GM18511 (cell line): ENCODE results near the gene SYK.
"Not testable (repeated sequence)": the region's sequence is repeated elsewhere in the genome, so short reads cannot be mapped to it uniquely, and the experiment has no call there.

ENCODE experiments used
- ATAC-seq: cut with Tn5 transposase; IDR thresholded peaks from one replicate; pipeline ENCODE4 v1.9.1; 2021; ENCODE audit warnings: mild to moderate bottlenecking, moderate library complexity; ENCODE audit not compliant: unreplicated experiment

The SYK gene

DNA sequence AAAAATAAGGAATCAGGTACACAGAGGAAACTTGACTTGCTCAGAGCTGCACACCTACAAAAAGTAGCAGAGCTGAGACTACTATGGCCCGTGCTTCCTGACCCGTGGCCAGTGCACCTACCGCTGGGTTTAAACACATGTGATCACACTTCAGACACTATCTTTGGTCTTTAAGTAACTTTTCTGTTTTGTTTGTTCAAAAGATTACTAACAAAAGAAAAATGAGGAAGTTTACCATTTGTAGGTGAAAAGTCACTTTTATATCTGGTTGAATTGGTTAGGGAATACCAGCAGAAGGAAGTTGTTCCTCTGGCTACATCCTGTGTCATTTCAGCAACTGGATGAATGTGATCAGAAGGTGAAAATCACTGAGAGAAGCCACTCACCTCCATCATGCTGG, 6.5 kb upstream of the SYK start:
- ATAC-seq: no peak

DNA sequence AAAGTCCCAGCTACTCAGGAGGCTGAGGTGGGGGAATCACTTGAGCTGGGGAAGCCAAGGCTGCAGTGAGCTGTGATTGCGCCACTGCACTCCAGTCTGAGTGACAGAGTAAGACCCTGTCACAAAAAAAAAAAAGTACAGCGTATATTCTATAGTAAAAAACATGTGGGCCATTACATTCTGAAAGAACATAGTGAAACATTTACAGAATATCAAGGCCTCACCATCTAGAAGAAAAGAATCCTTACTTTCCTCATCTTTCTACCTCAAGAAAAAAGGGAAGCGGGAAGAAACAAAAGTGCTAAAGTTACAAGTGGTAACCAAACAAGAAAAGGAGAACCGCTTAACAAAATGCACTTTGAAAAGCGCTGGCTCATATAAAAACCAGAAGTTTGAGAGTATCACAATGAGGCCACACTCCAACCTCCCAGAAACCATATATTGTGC, 5.7 kb upstream of the SYK start:
- ATAC-seq: peak; percentile 59

DNA sequence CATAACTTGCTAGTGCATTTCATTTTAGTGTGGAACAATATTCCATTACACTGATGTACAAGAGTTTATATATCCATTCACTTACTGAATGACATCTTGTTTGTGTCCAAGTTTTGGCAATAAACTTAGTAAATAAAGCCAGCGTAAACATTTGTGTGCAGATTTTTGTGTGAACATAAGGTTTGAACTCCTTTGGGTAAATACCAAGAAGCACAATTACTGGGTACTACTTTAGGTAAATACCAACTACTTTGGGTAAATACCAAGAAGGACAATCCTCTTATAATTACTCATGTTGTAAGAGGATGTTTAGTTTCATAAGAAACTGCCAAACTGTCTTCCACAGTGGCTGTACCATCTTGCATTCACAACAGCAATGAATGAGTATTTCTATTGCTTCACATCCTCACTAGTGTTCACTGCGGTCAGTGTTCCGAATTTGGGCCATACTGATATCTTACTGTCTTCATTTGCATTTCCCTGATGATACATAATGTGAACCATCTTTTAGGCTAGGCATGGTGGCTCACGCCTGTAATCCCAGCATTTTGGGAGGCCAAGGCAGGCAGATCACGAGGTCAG, 2.3 kb upstream of the SYK start:
- ATAC-seq: no peak

DNA sequence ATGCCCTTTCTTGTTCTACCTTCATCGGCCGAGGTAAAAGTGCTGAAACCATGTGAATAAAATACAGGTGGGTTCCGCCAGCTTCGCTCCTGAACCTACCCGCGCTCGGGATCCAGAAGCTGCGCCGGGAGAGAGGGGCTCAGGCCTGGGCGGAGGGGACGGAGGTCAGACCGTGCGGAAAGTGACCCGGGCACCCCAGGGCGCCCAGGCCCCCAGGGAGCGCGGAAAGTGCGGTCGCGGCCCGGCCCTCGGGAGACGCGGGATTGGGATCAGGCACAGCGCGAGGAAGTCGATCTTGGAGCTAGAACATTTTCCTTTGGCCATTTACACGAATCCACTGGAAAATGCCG, 329 bp downstream of the SYK start:
- ATAC-seq: peak; percentile 12

DNA sequence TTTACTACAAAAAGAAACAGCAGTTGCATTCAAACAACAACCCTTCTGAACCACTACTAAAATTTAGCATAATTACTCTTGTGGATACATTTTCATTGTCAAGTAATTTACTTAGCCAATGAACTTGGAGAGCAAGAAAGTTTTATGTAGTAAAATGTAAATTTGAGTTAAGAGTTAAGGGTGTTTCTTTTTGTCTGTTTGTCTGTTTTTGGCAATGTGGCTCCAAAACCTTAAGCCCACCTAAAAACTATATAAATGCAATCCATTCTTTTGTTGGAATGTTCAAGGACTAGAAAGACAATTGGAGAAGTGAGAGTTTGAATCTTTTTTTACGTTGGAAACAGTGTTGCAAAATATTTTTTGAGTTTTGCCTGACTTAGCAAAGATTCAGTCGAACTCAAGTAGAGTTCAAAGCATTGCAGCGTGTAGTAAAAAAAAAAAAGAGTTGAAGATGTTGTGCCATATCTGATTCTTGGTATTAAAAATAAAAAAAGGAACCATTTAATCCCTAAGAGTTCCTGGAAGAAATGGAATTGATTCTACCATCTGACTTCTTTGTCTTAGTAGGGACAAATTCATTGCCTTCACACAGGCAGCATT, 867 bp downstream of the SYK start:
- ATAC-seq: no peak

DNA sequence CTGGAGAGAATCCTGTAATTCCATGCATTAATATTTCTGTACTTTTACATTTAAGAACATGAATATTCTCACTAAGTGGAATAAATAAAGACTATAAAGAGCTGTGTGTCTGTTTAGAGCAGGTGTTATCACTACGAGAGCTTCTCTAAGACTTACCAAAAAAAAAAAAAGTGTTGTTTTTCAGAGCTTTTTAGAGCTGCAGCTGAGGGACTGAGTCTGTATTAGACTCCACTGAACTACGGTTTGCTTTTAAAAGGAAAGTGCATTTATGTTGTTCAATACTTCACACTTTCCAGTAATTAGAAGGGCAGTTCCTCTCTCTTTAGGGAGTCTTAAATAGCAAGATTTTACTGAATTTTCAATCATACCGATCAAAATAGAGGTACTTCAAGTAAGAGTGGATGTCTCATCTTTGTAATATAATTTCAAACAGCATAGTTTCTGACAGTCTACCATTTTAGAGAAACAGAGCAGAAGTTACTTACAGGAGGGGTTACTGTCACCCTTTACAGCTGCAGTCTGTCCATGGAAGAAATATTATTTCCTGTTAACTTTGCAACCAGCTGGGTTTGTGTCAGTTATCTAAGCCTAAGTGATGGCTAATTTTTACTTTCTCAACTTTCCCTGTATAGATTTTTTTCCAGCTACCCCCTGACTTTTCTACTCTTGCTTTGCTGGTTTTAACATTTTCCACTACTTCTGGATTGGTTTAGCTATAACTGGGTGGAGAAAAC, 2.4 kb downstream of the SYK start:
- no peak for ATAC-seq

DNA sequence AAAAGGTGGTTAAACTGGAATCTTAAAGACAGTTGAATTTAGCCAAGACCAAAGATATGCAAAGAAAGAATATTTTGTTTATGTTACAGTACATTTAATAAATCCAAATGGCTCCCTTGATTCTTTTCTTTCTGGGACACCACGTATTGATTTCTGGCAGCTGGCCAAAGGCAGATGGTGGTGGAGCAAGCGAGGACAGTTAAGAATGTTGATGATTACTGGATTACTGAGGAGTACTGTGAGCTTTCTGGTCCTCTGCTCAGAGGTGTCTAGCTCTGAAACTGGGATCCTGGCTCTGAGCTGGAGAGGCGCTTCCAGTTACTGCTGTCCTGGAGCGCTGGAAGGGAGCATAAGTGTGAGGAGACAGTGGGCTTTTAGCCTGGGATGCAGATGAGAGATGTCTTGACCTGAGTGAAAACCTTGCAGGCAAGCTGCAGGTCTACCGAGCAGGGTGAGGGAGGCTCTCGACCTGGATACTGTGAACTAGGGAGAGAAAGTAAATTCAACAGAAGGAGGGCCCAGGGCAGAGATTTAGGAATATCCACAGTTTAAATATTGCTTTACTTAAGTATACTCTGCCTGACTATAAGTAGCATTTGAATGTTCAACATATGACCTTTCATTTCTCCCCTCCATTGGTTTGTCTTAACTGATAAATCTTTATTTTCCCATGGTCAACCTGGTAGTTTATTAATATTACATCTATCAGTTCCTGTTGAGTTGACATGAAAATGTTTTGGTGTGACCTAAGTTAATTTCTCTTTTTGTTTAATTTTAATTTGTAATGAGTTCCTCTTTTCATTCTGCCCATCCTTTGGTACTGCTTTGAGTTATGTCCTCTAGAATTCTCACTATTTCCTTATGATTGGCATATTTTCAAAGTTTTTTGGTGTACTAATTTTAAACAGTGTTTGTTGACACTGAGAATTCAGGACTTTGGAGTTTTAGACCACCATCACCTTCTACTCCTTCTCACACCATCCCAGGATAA, 3.7 kb downstream of the SYK start:
- ATAC-seq: no peak

DNA sequence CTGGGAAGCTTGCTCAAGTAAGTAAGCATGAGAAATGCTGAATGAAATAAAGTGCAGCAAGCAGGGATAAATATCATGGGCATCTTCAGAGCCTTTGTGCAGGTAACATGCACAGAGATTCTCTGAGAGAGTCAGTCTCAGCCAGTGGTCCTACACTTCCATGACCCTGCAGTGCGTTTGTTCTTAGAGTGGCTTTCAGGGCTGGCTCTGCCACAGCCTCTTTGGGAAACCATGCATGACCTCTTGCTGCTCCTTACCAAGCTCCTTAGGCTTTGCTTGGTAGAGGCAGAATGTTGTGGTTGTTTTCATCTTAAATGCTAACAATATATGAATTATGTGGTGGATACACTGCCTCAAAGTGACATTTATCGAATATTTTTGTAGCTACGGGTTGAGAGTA, 5.4 kb downstream of the SYK start:
- no peak for ATAC-seq

DNA sequence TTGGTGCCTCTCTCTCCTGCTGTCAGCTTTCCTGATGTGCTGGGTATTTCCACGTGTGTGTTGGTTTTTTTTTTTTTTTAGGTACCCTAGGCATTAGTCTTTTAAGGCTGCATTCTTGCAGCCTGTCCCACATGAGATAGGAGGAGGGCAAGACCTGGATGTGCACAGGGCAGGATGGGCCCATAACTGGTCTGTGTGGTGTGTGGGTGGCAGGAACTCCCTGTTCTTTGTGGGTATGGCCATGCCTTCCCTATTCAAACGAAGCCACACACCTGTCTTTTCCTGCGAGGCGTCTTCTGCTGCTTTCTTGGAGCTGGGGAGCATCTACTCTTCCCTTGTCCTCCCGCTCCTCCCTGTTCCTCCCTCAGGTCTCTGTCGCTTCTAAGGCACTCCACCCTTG, 6.8 kb downstream of the SYK start:
- ATAC-seq: no peak

DNA sequence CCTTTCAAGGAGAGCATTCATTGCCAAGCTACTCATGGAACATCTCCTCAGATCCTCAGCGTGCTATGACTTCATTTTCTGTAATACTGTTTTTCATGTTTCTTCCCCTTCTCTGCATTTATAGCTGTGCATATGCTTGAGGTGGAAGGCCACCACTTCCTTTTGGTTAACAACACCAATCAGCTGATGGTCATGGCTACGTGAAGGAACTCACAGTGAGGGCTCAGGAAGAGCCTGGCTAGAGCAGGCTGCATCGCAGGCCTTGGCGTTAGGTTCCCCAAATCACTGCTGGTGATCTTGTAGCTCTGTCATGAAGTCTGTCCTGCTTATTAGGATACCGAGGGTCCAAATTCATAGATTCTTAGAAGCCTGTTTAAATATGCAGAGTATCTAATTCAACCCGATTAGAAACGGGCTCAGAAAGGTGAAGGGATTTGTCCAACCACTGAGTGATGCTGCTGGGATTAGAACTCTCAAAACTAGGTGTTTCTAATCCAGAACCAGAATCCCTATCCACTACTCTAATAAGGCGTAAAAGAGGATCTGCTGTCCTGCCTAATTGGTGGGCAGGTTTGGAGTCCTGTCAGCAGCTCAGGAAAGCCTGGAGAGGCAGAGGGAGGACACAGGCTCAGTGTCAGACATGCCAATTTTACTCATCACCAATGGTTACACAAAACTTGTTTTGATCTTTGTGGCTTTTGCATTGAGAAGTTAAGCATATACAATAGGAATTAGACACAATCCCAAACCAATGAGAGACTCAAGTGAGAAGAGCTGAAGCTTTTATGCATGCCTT, 7.5 kb downstream of the SYK start:
- peak; percentile 63 for ATAC-seq

DNA sequence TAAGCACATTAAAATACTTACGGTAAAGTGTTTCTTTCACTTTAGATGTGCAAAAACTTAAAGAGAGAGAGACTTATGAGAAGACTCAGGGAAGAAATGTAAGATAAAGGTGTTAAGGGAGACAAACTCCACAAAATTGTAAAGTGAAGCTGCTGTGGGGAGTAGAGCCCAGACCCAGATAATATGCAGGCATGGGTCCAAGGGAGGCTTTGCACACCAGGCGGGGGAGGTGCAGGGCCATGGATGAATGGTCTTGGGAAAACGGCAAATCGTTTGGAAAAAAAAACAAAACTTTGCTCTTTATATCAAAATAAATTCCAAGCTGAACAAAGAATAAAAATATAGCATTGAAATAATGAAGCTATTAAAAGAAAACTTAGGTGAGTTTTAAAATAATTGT, 9.1 kb downstream of the SYK start:
- ATAC-seq: no peak

DNA sequence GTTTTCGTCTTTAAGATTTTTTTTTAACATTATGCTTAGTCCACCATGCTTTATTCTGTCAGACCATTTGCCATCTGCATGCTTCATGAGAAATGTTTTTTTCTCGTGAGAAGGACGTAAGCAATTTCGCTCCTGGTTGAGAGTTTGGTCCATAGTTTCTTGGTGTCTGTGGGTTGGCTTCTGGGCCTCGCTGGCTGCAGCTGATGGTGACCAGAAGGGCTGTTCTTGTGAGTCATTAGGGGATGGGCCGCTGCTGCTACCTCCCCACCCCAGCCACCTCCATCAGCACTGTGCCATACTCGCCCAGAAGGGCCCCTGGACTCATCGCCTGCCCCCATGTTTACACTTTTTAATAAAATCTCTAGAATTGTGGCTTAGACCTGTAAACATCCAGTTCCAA, 11.4 kb downstream of the SYK start:
- ATAC-seq: no peak

DNA sequence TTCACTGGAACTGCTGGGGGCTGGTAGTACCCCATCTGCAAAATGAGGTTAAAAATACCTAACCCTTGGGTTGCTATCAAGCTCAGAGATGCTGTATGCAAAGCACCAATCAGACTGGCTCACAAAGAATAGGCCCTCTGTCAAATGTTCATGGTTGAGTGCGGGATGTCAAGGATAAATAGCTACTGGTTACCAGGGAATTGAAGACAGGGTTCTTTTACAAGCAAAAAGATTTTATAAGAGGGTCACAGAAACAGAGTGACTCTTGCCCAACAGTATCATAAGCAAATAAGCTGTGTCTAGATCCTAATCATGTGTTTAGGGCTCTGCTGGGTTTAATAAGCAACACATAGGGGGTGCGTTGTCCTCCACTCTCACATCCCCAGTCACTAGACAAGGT, 11.9 kb downstream of the SYK start:
- no peak for ATAC-seq

DNA sequence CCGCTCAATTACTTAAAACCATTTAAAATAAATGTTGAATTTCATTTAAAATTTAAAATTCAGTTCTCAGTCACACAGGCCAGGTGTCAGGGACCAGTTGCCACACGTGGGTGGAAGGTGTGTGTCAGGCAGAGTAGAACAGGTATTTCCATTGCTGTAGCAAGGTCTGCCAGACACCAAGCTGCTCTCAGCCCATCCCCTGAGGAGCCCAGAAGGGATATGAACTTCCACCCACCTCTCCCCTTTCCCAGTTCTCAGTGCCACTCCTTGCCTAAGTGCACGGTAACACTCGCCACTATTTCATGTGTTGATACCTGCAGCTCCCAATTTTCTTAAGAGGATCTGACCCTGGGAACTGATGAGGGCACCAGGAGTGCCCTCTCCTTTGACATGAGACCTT, 12.7 kb downstream of the SYK start:
- ATAC-seq: no peak

DNA sequence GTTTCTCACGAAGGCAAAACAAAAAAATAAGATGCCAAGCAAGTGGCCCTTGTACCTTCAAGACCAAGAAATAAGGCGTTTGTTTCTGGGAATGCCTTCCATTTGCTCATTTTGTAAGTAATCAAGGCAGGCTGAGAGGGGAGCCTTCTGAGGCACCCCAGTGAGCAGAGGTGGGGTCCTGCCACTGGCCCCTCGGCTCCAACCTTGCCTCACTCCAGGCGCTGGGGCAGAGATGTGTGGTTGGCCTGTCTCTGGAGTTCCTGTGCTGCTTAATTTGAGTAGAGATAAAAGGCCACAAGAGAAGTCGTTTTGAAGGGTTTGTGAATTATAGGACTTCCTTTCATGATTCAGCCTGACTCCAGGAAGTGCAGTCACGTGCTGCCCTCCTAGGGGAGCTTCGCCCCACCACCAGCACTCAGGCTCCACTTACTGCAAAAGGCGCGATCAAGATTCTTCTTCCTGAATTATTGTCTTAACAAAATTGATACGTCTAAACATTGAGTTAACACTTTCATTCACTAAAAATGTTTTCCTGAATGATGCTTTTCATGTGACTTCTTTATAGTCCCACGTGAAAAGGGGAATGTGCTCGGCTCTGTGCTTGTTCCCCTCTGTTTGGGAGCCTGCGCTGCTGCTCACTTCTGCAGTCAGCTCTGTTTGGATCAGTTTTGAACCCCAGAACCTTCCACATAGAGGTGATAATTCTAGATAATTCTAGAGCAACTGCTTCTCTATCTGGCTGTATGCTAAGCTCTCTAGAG, 13.7 kb downstream of the SYK start:
- peak; percentile 59 for ATAC-seq

DNA sequence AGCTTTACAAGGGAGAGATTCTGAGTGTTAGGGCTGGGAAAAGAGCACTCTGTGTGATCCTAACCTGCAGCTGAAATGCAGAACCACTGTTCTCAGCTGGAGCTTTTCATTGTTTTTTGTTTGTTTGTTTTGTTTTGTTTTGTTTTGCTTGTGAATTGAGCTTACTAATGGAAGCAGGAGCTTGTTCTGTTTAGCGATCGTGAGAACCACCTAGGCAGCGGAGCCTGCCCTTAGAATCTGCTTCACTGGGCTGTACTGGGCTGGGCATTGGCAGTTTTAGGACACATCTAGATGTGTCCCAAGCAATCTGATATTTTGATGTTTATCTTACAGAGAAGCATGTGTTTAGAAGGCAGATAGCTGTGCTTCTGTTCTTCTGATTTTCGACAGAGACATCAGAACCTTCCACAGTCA, 14.3 kb downstream of the SYK start:
- peak; percentile 16 for ATAC-seq

DNA sequence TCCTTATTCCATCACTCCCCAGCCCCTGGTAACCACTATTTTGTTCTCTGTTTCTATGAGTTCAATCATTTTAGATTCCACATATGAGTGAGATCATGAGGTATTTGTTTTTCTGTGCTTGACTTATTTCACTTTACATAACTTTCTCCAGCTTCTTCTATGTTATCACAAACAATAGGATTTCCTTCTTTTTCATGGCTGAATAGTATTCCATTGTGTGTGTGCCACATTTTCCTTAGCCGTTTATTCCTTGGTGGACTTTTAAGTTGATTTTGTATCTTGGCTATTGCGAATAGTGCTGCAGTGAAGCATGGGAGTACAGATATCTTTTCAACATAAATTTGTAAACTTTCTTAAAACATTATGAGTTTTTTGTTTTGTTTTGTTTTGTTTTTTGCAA, 15.1 kb downstream of the SYK start:
- no peak for ATAC-seq

DNA sequence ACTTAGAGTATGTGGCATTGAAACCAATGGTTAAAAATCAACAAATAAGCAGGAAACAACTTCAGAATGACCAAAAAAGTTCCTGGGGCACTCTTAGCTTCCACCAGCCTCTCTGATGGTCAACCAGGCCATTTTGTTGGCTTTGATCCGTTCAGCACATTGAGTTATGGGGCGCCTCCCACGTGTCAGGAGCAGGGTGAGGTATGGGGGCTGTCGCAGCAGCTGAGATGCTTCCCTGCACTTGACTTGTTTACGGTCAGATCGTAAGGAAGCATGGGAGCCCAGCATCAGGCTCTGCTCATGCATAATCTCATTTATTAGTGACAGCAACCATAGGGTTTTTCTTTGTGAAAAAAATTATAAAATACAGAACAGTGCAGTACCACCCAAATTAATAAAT, 16.7 kb downstream of the SYK start:
- no peak for ATAC-seq

DNA sequence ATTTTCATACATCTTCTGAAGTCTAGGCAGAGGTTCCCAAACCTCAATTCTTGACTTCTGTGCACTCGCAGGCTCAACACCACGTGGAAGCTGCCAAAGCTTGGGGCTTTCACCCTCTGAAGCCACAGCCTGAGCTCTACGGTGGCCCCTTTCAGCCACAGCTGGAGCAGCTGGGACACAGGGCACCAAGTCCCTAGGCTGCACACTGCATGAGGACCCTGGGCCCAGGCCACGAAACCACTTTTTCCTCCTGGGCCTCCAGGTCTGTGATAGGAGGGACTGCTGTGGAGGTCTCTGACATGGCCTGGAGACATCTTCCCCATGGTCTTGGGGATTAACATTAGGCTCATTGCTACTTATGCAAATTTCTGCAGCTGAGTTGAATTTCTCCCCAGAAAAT, 18.8 kb downstream of the SYK start:
- ATAC-seq: not testable (repeated sequence)

DNA sequence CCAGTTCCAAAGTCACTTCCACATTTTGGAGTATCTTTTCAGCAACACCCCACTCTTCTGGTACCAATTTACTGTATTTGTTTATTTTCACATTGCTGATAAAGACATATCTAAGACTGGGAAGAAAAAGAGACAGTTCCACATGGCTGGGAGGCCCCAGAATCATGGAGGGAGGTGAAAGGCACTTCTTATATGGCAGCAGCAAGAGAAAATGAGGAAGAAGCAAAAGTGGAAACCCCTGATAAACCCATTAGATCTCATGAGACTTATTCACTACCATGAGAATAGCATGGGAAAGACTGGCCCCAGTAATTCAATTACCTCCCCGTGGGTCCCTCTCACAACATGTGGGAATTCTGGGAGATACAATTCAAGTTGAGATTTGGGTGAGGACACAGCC, 19.6 kb downstream of the SYK start:
- ATAC-seq: not testable (repeated sequence)
